Activated CD8-positive, alpha-beta T cell treated with anti-CD3 and anti-CD28 coated beads for 36 hours (primary cell): Measurements from ENCODE around the gene HPD. TPM values are rescaled to one million over a fixed set of nuclear protein-coding genes. Genes with fewer than 3 reads are reported as not detected.
"Not testable (repeated sequence)": the region's sequence is repeated elsewhere in the genome, so short reads cannot be mapped to it uniquely, and the experiment has no call there.

ENCODE experiments used
- ATAC-seq: fragments of 200-7000 bp; cut with Tn5 transposase; one replicate; pipeline ENCODE4 v1.10.0; 2021; ENCODE audit warnings: mild to moderate bottlenecking, moderate library complexity
- CTCF ChIA-PET: fragments of 350-600 bp; sonication (Branson Sonifier 250); formaldehyde crosslinking; loops from one replicate; lab custom pipeline; 2021; ENCODE audit warnings: antibody characterized with exemption; lab: Charles Lee
- POLR2A ChIA-PET: fragments of 350-600 bp; sonication (Branson Sonifier 250); formaldehyde crosslinking; loops from one replicate; lab custom pipeline; 2021; ENCODE audit warnings: antibody characterized with exemption; lab: Charles Lee
- DNase-seq: peaks from one replicate; pipeline ENCODE4 v3.0.0-alpha.2; 2020
- H3K27ac Mint-ChIP-seq: one replicate; pipeline ENCODE4 v1.8.0; 2021; ENCODE audit warnings: mild to moderate bottlenecking, mixed read lengths
- H3K27me3 Mint-ChIP-seq: one replicate; pipeline ENCODE4 v1.8.0; 2021; ENCODE audit warnings: mixed read lengths
- H3K36me3 Mint-ChIP-seq: one replicate; pipeline ENCODE4 v1.8.0; 2021; ENCODE audit warnings: low read depth, mixed read lengths
- H3K4me1 Mint-ChIP-seq: one replicate; pipeline ENCODE4 v1.8.0; 2021; ENCODE audit warnings: low read depth, mixed read lengths
- H3K4me3 Mint-ChIP-seq: one replicate; pipeline ENCODE4 v1.8.0; 2021; ENCODE audit warnings: mild to moderate bottlenecking, moderate library complexity, mixed read lengths
- H3K9me3 Mint-ChIP-seq: one replicate; pipeline ENCODE4 v1.8.0; 2021; ENCODE audit warnings: mixed read lengths
- intact Hi-C: fragments of 100-400 bp; cut with micrococcal nuclease; formaldehyde crosslinking; loops from one replicate; pipeline ENCODE4 v1.10.0; 2022
- total RNA-seq, 2 experiments: library from RNA; stranded (reverse); gene quantifications; one replicate each; pipeline ENCODE4 v1.2.3, GENCODE V29; 2021
- TF ChIP-seq, protein P1 (sequence below): fragments of 200-600 bp; IDR thresholded peaks from one replicate; pipeline ENCODE4 v1.8.0; 2022; ENCODE audit warnings: antibody characterized with exemption, mild to moderate bottlenecking

HPD gene
- total RNA-seq, 2 experiments from 2014 or later, result not detected

DNA sequence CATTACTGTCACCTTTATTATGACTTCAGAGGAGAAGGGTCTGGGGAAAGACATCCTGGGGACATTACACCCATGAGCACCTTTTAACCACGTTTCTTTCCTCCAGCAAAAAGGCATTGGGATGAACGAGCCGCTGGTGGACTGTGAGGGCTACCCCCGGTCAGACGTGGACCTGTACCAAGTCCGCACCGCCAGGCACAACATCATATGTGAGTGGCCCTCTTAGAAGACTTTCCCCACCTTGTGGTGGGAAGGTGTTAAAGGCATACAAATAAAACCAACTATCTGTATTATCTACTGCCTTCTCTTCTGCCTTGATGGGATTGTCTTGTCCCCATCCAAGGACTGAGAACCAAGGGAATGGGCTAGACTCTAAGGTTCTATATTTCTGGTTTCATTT lies 36.0 kb upstream of the HPD start:
- TF ChIP-seq, protein P1, sequence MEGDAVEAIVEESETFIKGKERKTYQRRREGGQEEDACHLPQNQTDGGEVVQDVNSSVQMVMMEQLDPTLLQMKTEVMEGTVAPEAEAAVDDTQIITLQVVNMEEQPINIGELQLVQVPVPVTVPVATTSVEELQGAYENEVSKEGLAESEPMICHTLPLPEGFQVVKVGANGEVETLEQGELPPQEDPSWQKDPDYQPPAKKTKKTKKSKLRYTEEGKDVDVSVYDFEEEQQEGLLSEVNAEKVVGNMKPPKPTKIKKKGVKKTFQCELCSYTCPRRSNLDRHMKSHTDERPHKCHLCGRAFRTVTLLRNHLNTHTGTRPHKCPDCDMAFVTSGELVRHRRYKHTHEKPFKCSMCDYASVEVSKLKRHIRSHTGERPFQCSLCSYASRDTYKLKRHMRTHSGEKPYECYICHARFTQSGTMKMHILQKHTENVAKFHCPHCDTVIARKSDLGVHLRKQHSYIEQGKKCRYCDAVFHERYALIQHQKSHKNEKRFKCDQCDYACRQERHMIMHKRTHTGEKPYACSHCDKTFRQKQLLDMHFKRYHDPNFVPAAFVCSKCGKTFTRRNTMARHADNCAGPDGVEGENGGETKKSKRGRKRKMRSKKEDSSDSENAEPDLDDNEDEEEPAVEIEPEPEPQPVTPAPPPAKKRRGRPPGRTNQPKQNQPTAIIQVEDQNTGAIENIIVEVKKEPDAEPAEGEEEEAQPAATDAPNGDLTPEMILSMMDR, result peak; percentile 22
- intact Hi-C loops, result no loop called here
- POLR2A ChIA-PET, result no interaction called here

DNA sequence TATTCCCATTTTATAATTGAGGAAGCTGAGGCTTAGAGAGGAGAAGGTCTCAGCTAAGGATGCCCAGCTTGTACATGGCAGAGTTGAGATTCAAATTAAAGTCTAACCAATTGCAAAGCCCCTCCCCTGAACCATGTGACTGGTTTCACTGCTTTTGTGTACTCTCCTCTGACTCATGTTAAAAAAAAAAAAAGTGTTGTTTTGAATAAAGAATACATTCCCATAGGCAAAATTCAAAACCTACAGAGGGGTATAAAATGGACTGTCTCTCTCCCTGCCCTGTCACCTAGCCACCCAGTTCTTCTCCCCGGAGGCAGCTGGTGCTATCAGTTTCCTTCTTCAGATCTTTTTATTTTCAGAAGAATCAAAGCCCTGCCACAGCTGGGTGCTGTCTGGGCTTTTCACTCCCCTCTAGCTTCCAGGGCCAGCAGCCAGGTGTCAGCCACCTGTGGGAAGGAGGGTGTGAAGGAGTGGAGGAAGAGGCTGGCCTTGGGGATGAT lies 35.4 kb upstream of the HPD start:
- ATAC-seq (peak; percentile 68), DNase-seq (peak; percentile 53)
- intact Hi-C loops, result no loop called here
- H3K4me1 Mint-ChIP-seq, result peaks cover 41% of the 10 kb centered on the region
- peaks cover 25% of the 10 kb centered on the region for H3K36me3 Mint-ChIP-seq
- no peak overlapping the region for H3K4me3 Mint-ChIP-seq
- POLR2A ChIA-PET, result interaction anchor here (0.6 to 1.2 kb wide), 3 partner anchors 25 to 99 kb away, joined by 3 read pairs; partner anchors contain the start of gene CFAP251
- TF ChIP-seq, protein P1, result no peak
- peak overlapping the region; percentile 79 for H3K27ac Mint-ChIP-seq
- H3K27me3 Mint-ChIP-seq, result no peaks in the 10 kb centered on the region
- H3K9me3 Mint-ChIP-seq, result no peaks in the 10 kb centered on the region
- CTCF ChIA-PET, result interaction anchor here (0.7 to 3.7 kb wide), 9 partner anchors 9 to 207 kb away, joined by 3 to 46 read pairs (median 3); partner anchors contain the start of genes CFAP251 and RHOF

More for the DNA sequence above, 36.0 kb upstream of the HPD start:
- H3K36me3 Mint-ChIP-seq, result peaks cover 30% of the 10 kb centered on the region
- no peaks in the 10 kb centered on the region for H3K9me3 Mint-ChIP-seq
- peak overlapping the region; percentile 79 for H3K27ac Mint-ChIP-seq
- H3K4me1 Mint-ChIP-seq, result peaks cover 36% of the 10 kb centered on the region
- peak; percentile 37 for ATAC-seq
- no peak overlapping the region for H3K4me3 Mint-ChIP-seq
- CTCF ChIA-PET, result interaction anchor here (1.1 to 3.7 kb wide), 2 partner anchors 17 to 100 kb away, joined by 3 to 46 read pairs; partner anchors contain the start of gene RHOF
- no peak for DNase-seq
- no peaks in the 10 kb centered on the region for H3K27me3 Mint-ChIP-seq

DNA sequence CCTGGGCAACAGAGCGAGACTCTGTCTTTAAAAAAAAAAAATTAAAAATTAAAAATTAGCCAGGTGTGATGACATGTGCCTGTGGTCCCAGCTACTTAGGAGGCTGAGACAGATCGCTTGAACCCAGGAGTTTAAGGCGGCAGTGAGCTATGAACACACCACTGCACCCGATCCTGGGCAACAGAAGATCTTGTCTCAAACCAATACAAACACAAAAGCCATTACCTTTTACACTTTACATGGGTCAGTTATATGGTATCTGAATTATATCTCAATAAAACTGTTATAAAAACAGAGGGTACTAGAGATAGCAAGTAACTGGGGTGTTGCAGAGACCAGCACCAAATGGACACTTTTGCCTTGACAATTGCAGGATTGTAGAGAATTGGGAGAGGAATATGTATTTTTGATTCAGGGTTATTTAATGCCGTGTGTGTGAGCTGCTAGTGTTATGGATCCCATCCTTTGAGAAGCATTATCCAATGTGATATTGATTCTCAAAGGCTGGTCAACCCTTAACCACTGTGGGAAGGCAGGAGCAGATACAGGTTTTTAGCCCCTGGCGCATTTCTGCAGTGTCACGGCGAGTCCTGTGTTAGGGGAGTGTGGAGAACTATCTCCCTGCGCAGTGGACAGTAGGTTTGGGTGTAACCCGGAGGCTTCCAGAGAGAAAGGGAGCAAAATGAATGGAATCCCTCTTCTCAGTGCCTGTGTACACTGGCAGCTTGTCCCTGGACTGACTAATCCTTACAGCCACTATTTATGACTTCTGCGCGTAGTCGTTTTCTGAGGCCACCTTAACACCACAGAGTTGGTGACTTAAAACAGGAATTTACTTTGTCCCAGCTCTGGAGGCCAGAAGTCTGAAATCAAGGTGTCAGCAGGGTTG lies 34.3 kb upstream of the HPD start:
- H3K27ac Mint-ChIP-seq, result peak overlapping the region; percentile 34

DNA sequence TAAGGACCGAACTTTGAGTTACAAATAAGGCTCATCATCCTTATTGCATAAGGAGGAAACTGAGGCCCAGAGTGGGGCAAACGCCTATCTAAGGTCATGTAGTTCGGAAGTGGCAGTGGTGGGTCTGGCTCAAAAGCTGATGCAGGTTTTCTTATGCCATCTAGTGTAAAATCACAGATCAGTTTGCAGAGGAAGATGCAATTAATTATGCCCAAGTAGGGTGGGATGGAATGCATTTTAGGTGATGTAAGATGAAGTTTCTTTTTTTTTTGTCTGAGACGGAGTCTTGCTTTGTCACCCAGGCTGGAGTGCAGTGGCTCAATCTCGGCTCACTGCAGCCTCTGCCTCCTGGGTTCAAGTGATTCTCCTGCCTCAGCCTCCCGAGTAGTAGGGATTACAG lies 31.0 kb upstream of the HPD start:
- not testable (repeated sequence) for H3K9me3 Mint-ChIP-seq, DNase-seq, H3K27me3 Mint-ChIP-seq, ATAC-seq
- peaks cover 47% of the 10 kb centered on the region for H3K4me1 Mint-ChIP-seq
- intact Hi-C loops, result loop anchor here (2.0 to 10.0 kb wide), 3 partner anchors 51 to 195 kb away; no protein-coding TSS in a partner anchor
- H3K36me3 Mint-ChIP-seq, result peaks cover 12% of the 10 kb centered on the region
- ChIA-PET CTCF (interaction anchor here (0.8 to 4.0 kb wide), 5 partner anchors 9 to 1199 kb away, joined by 3 to 86 read pairs (median 8); partner anchors contain the start of genes CFAP251 and RHOF), POLR2A (interaction anchor here (0.6 to 2.2 kb wide), 7 partner anchors 28 to 369 kb away, joined by 3 to 13 read pairs (median 4); partner anchors contain the start of gene MORN3)
- peak overlapping the region; percentile 91 for H3K4me3 Mint-ChIP-seq
- H3K27ac Mint-ChIP-seq, result peak overlapping the region; percentile 97

More for the DNA sequence above, 34.3 kb upstream of the HPD start:
- intact Hi-C loops, result no loop called here
- TF ChIP-seq, protein P1, result no peak
- CTCF ChIA-PET, result interaction anchor here (0.6 to 3.7 kb wide), 8 partner anchors 10 to 206 kb away, joined by 3 to 46 read pairs (median 4); partner anchors contain the start of genes CFAP251 and RHOF
- DNase-seq (no peak), ATAC-seq (no peak)
- Mint-ChIP-seq H3K4me1 (peaks cover 46% of the 10 kb centered on the region), H3K36me3 (peaks cover 24% of the 10 kb centered on the region), H3K4me3 (no peak overlapping the region), H3K9me3 (no peaks in the 10 kb centered on the region), H3K27me3 (no peaks in the 10 kb centered on the region)
- POLR2A ChIA-PET, result interaction anchor here (0.6 to 1.2 kb wide), 4 partner anchors 26 to 111 kb away, joined by 3 read pairs; partner anchors contain the start of gene CFAP251

DNA sequence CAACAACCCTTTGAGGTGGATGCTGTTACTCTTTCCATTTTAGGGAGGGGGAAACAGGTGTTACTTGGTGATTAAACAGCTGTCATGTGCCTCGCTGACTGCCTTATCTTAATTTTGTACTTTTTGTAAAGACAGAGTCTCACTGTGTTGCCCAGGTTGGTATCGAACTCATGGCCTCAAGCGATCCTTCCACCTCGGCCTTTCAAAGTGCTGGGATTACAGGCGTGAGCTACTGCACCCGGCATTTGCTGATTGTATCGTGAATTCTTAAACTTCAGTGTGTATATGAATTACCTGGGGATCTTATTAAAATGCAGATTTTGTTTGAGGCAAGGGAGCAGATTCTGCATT lies 30.6 kb upstream of the HPD start:
- H3K27ac Mint-ChIP-seq, result peak overlapping the region; percentile 97
- H3K9me3 Mint-ChIP-seq, result no peaks in the 10 kb centered on the region
- peaks cover 10% of the 10 kb centered on the region for H3K36me3 Mint-ChIP-seq
- H3K4me3 Mint-ChIP-seq, result peak overlapping the region; percentile 91
- CTCF ChIA-PET, result interaction anchor here (0.8 to 4.0 kb wide), 8 partner anchors 10 to 1198 kb away, joined by 3 to 86 read pairs (median 7); partner anchors contain the start of genes CFAP251, RHOF and TMEM120B
- ATAC-seq (no peak), DNase-seq (no peak)
- H3K27me3 Mint-ChIP-seq, result no peaks in the 10 kb centered on the region
- peaks cover 44% of the 10 kb centered on the region for H3K4me1 Mint-ChIP-seq
- POLR2A ChIA-PET, result interaction anchor here (0.6 to 2.2 kb wide), 11 partner anchors 28 to 1651 kb away, joined by 3 to 13 read pairs (median 4); partner anchors contain the start of genes MORN3 and TMEM120B
- intact Hi-C loops, result loop anchor here (2.0 to 10.0 kb wide), 3 partner anchors 50 to 194 kb away; no protein-coding TSS in a partner anchor
- TF ChIP-seq, protein P1, result no peak
